ENCODE results near the gene SH3RF3. TPM values are rescaled to one million over a fixed set of nuclear protein-coding genes. Genes with fewer than 3 reads are reported as not detected.

The SH3RF3 gene
- total RNA-seq, 1 donor from 2014 or later, result 7.3 TPM

GRCh38 chr2:109454304-109454703 lies 325.3 kb downstream of the SH3RF3 start:
- H3K27me3 Mint-ChIP-seq (ENCODE audit: low read depth, unreplicated experiment), result peaks cover 12% of the 10 kb centered on the region
- no peaks in the 10 kb centered on the region for H3K36me3 ChIP-seq (ENCODE audit: insufficient read depth, low read length)
- no peak for DNase-seq (ENCODE audit: low read depth)

GRCh38 chr2:109454765-109455394 lies 325.9 kb downstream of the SH3RF3 start:
- Histone ChIP-seq H3K4me3 (ENCODE audit: insufficient read depth, low read depth, low read length) (no peak overlapping the region), H3K27me3 (ENCODE audit: insufficient read depth, low read length) (no peaks in the 10 kb centered on the region), H4K20me1 (ENCODE audit: insufficient read depth, low read length) (no peaks in the 10 kb centered on the region), H3K4me1 (ENCODE audit: insufficient read depth, low read length) (peaks cover 11% of the 10 kb centered on the region), H3K4me2 (ENCODE audit: low read length) (no peak overlapping the region), H3K9ac (ENCODE audit: low read length) (no peak overlapping the region), H2AFZ (ENCODE audit: low read depth, low read length) (no peak overlapping the region), H3K79me2 (ENCODE audit: insufficient read depth, low read length) (no peaks in the 10 kb centered on the region), H3K36me3 (ENCODE audit: insufficient read depth, low read length) (no peaks in the 10 kb centered on the region), H3K9me3 (ENCODE audit: insufficient read depth, low read depth, low read length) (no peaks in the 10 kb centered on the region), H3K27ac (ENCODE audit: low read depth, low read length) (no peak overlapping the region)
- Mint-ChIP-seq H3K27me3 (ENCODE audit: low read depth, unreplicated experiment) (peaks cover 12% of the 10 kb centered on the region), H3K27ac (ENCODE audit: unreplicated experiment) (no peak overlapping the region), H3K9me3 (ENCODE audit: unreplicated experiment) (no peaks in the 10 kb centered on the region), H3K4me3 (ENCODE audit: unreplicated experiment) (no peak overlapping the region), H3K4me1 (ENCODE audit: low read depth, unreplicated experiment) (peaks cover 32% of the 10 kb centered on the region), H3K36me3 (ENCODE audit: low read depth, unreplicated experiment) (peaks cover 15% of the 10 kb centered on the region)
- DNase-seq (ENCODE audit: low read depth) (no peak), FAIRE-seq (no peak)
- TF ChIP-seq CTCF (IDR thresholded peaks at IDR 0.05; ENCODE audit: insufficient read depth, low read depth, low read length), result no peak

More at GRCh38 chr2:109454304-109454703, 325.3 kb downstream of the SH3RF3 start:
- Histone ChIP-seq H3K27ac (ENCODE audit: low read depth, low read length) (no peak overlapping the region), H3K9ac (ENCODE audit: low read length) (no peak overlapping the region), H4K20me1 (ENCODE audit: insufficient read depth, low read length) (no peaks in the 10 kb centered on the region), H3K9me3 (ENCODE audit: insufficient read depth, low read depth, low read length) (no peaks in the 10 kb centered on the region), H2AFZ (ENCODE audit: low read depth, low read length) (no peak overlapping the region), H3K27me3 (ENCODE audit: insufficient read depth, low read length) (no peaks in the 10 kb centered on the region), H3K4me3 (ENCODE audit: insufficient read depth, low read depth, low read length) (no peak overlapping the region), H3K4me1 (ENCODE audit: insufficient read depth, low read length) (peaks cover 9% of the 10 kb centered on the region), H3K79me2 (ENCODE audit: insufficient read depth, low read length) (no peaks in the 10 kb centered on the region), H3K4me2 (ENCODE audit: low read length) (no peak overlapping the region)
- no peak overlapping the region for H3K27ac Mint-ChIP-seq (ENCODE audit: unreplicated experiment)
- no peak overlapping the region for H3K4me3 Mint-ChIP-seq (ENCODE audit: unreplicated experiment)
- H3K4me1 Mint-ChIP-seq (ENCODE audit: low read depth, unreplicated experiment), result peaks cover 27% of the 10 kb centered on the region
- H3K9me3 Mint-ChIP-seq (ENCODE audit: unreplicated experiment), result no peaks in the 10 kb centered on the region
- peaks cover 15% of the 10 kb centered on the region for H3K36me3 Mint-ChIP-seq (ENCODE audit: low read depth, unreplicated experiment)
- TF ChIP-seq EZH2 (IDR thresholded peaks at IDR 0.05; ENCODE audit: insufficient read depth, low read length) (no peak), CTCF (IDR thresholded peaks at IDR 0.05; ENCODE audit: insufficient read depth, low read depth, low read length) (no peak)
- FAIRE-seq, result no peak
